Stimulated activated naive CD8-positive, alpha-beta T cell treated with anti-CD3 and anti-CD28 coated beads, Interleukin-15, Interleukin-2, amounts not matched to agents 100 U/mL and 50 U/mL, for 24 hours (primary cell): ENCODE results near the gene ZNF655.
"Not testable (repeated sequence)": the region's sequence is repeated elsewhere in the genome, so short reads cannot be mapped to it uniquely, and the experiment has no call there.

ENCODE experiments used
- ATAC-seq: fragments of 150-1000 bp; cut with Tn5 transposase; one replicate; pipeline ENCODE4 v1.10.0; 2021
- DNase-seq: peaks from one replicate; pipeline ENCODE4 v3.0.0; 2021

ZNF655 gene

GRCh38 chr7:99558306-99559174, at the start of gene ZNF655:
Gene ZNF655 (plus strand): TSS chr7:99558642. CDS start chr7:99560560, 1,918 bp downstream.
- DNase-seq = peak; percentile 92
- peak; percentile 91 for ATAC-seq

DNA sequence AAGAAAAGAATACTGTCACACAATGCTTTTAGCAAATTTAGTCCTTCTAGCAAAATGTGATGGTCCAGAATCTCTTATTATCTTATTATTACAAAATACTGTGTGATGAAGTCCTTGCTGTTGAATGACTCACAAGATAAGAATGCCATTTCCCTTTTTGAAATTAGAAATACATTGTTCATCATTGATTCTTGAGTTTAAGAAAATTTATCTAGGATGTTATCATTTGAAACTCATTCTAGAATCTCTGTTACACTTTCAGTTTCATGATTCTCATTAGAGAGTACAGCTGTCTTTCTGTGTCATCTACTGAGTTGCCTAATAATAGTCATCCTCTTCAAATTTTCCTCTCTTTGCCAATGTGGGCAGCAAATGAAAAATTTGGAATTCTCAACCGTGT, 44.4 kb upstream of the ZNF655 start:
- DNase-seq = no peak
- no peak for ATAC-seq

DNA sequence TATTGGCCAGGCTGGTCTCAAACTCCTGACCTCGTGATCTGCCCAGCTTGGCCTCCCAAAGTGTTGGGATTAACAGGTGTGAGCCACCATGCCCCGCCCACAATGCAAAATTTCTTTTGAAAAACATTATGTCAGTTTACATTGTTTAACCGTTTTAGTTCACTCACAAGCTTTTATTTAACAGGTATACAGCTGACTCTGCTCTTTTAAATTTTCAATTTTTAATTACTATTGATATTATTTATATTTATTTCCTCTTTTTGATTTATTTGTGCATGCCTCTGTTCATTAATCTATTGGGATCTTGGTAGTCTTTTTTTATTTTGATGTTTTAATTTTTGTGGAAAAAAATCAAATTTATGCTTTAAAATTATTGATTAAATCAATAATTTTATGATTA, 37.0 kb upstream of the ZNF655 start:
- DNase-seq (no peak), ATAC-seq (no peak)

- peak; percentile 40 for ATAC-seq
- no peak for DNase-seq
Measured at GRCh38 chr7:99525713-99526440, 32.6 kb upstream of the ZNF655 start.

- no peak for DNase-seq
- no peak for ATAC-seq
Measured at GRCh38 chr7:99531354-99531765, 27.1 kb upstream of the ZNF655 start.

DNA sequence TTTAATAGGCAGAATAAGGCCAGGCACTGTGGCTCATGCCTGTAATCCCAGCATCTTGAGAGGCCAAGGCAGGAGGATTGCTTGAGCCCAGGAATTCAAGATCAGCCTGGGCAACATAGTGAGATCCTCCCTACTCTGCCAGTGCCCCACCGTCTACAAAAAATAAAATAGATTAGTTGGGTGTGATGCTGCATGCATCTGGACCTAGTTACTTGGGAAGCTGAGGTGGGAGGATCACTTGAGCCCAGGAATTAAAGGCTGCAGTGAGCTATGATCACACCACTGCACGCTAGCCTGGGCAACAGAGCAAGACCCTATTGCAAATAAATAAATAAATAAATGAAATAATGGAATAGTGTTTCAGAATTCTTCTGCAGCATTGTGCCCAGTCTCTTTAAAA, 22.8 kb upstream of the ZNF655 start:
- DNase-seq = no peak
- no peak for ATAC-seq

GRCh38 chr7:99539213-99539811, 19.1 kb upstream of the ZNF655 start:
- ATAC-seq (no peak), DNase-seq (no peak)

DNA sequence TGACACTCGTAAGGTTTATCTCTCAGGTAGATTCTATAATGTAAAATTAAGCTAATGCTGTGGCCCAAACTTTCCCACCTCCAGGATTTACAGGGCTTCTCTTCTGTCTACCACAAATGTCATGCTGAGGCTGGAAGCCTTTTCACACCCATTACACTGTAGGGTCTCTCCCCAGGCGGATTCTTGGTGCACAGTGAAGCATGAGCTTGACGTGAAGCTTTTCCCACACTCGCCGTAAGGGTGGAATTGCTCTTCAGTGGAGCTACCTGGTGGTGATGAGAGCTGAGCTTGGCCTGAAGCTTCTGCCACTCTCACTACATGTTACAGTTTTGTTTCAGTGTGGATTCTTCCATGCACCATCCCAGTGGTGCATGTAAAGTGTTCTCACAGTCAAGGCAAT, 17.9 kb upstream of the ZNF655 start:
- DNase-seq = no peak
- ATAC-seq = no peak

- ATAC-seq (no peak), DNase-seq (no peak)
Measured at GRCh38 chr7:99541212-99541611, 17.2 kb upstream of the ZNF655 start.

- DNase-seq (no peak), ATAC-seq (no peak)
Measured at GRCh38 chr7:99543081-99543671, 15.3 kb upstream of the ZNF655 start.

- no peak for DNase-seq
Measured at GRCh38 chr7:99543916-99544315, 14.5 kb upstream of the ZNF655 start.

DNA sequence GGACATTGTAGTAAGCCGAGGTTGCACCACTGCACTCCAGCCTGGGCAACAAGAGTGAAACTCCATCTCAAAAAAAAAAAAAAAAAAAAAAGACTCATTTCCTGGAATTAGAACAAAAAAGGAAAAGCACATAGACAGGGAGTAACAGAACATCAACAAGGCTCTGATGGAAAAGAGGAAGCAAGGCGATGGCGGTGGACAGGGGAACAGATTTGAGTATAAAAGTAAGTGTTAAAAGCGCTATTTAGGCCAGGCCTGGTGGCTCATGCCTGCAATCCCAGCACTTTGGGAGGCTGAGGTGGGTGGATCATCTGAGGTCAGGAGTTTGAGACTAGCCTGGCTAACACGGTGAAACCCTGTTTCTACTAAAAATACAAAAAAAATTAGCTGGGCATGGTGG, 13.1 kb upstream of the ZNF655 start:
- not testable (repeated sequence) for DNase-seq, ATAC-seq

More at GRCh38 chr7:99543916-99544315, 14.5 kb upstream of the ZNF655 start:
- ATAC-seq = no peak

DNA sequence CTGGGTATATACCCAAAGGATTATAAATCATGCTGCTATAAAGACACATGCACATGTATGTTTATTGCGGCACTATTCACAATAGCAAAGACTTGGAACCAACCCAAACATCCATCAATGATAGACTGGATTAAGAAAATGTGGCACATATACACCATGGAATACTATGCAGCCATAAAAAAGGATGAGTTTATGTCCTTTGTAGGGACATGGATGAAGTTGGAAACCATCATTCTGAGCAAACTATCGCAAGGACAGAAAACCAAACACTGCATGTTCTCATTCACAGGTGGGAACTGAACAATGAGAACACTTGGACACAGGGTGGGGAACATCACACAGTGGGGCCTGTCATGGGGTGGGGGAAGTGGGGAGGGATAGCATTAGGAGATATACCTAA, 8.9 kb upstream of the ZNF655 start:
- not testable (repeated sequence) for DNase-seq, ATAC-seq

DNA sequence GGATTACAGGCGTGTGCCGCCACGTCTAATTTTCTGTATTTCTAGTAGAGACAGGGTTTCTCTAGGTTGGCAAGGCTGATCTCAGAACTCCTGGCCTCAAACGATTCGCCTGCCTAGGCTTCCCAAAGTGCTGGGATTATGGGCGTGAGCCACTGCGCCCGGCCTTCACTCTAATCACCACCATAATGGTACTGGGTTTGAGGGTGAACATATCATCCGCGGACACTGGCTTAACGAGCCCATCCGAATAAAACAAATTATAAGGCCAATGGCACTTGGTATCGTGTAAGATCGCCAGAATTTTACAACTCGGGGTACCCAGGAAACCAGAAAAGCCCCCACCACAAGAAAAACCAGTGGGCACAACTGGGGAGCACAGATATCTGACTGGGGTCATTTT, 7.1 kb upstream of the ZNF655 start:
- ATAC-seq = no peak

DNA sequence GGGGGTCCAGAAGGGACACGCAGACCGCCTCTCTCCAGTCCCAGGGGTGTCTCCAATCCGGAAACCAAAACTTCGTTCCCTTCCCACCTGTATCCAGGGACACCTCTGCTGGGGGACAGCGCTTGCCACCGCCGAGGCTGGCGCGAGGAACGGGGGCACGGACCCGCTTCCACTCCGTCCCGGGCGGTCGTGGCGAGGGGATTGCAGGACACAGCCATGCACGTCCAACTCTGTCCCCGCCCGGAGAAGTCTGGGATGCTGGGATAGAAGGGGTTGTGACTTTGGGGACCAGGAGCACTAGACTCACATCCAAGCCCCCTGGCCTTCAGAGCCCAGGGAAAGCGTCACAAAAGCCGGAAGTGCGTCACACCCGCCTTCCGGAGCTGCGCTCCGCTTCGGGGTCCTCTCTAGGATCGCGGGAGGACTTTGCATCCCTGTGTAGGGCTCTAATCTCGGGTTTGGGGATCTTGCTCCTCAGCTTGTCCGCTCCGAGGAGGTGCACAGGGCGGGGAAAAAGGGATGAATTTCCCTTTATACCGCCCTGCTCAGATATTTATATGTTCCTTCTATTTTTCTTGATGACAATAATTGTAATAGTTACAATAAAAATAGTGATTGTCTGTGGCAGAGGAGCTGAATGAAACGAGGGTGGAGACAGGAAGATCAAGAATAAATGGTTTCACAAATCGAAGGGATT, 6.5 kb upstream of the ZNF655 start, which contains the start of gene FAM200A:
Gene FAM200A, minus strand, starts transcription at position 348 of the 697 bp plus-strand sequence. CDS start 3,707 bp downstream, outside the sequence.
- ATAC-seq = peak; percentile 100
- peak; percentile 88 for DNase-seq

More for the DNA sequence above, 7.1 kb upstream of the ZNF655 start:
- DNase-seq = no peak

GRCh38 chr7:99553039-99553438, 5.4 kb upstream of the ZNF655 start:
- DNase-seq (no peak), ATAC-seq (no peak)

DNA sequence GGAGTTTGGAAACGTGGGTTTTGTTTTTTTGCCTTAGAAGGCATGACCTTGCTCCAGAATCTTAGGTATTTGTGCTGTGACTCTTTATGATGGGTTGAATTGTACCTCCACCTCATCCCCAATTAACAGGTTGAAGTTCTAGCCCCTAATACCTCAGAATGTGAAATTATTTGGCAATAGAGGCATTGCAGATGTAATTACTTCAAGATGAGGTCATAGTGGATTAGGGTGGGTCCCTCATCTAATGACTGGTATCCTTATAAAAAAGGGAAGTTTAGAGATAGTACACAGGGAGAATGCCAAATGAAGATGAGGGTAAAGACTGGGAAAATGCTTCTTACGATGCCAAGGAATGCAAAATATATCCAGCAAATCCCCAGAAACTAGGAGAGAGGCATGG, 3.5 kb upstream of the ZNF655 start:
- no peak for ATAC-seq
- DNase-seq = no peak

GRCh38 chr7:99557196-99557607, 1.2 kb upstream of the ZNF655 start:
- no peak for ATAC-seq

GRCh38 chr7:99557940-99558305, 519 bp upstream of the ZNF655 start:
- DNase-seq = no peak
- peak; percentile 61 for ATAC-seq

More at GRCh38 chr7:99557196-99557607, 1.2 kb upstream of the ZNF655 start:
- DNase-seq = no peak

- ATAC-seq (no peak), DNase-seq (no peak)
Measured at GRCh38 chr7:99559175-99559915, 903 bp downstream of the ZNF655 start.
